PC-9 (cell line): ENCODE results near the gene GTPBP10.

ENCODE experiments used
- CTCF ChIP-seq: fragments of 200-600 bp; sonication (generic); conservative IDR thresholded peaks from 2 replicates; pipeline ENCODE4 v1.6.1; 2017; ENCODE audit warnings: mixed run types, antibody characterized with exemption, mild to moderate bottlenecking, moderate library complexity
- EZH2 ChIP-seq: fragments of 200-600 bp; sonication (generic); IDR thresholded peaks from 2 replicates; pipeline ENCODE4 v1.8.0; 2017; ENCODE audit warnings: antibody characterized with exemption, low read depth

DNA sequence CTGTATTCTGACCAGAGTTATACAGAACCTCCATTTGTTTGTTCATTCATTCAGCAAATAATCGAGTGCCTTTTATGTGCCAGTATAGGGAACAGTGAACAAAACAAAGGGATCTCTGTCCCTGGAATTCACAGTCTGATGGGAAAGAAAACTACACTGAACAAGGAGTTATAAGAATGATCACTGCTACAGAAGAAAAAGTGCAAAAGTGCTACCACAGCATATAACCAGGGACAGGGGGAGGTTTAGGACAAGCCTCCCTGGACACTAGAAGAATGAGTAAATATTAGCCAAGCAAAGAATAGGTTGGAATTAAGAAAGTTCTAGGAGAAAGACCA, 60.9 kb downstream of the GTPBP10 start:
- TF ChIP-seq CTCF (no peak), EZH2 (no peak)
